ENCODE measurements around the gene DLG2. TPM values are rescaled to one million over a fixed set of nuclear protein-coding genes. Genes with fewer than 3 reads are reported as not detected.

Gene DLG2
- polyA plus RNA-seq, 4 donors, result 10.8 to 15.6 (median 12.2) TPM

DNA sequence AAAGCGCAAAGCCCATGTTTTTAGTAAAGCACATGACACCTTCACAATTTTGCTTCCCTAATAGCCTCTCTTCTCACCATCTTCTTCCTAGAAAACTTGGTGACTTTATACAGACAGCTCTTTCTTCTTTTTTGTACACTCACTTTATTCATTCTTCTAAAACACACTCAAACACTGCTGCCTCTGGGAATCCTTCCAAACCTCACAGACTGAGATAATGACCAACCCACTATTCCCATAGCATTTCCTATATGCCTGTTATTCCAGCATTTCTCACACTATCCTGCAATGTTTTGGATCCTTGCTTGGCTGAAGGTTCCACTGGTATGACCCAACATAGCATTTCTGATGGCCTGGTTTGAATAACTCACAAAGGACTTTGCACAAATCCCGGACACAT, 1898.9 kb downstream of the DLG2 start:
- DNase-seq (ENCODE audit: low read depth in 4 of 4, low spot score in 2 of 4), result no peak

DNA sequence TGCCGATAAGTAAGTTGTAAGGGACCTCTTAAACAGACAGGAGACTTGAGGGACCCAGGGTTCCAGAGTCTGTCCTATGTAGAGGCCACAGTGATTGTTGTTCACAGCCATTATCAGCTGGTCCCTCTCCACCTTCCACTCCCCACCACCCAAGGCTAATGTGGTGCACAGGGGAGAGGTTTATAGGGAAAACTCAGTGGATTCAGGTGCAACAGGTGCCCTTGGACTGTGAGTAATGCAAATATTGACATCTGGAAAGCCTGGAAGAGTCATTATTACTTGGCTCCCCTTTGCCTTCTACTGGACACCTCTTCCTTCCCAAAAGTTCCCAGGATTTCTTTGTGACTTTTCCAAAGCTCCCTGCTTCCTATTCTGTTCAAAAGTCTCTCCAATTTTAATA, 1899.9 kb downstream of the DLG2 start:
- no peak for DNase-seq (ENCODE audit: low read depth in 4 of 4, low spot score in 2 of 4)

DNA sequence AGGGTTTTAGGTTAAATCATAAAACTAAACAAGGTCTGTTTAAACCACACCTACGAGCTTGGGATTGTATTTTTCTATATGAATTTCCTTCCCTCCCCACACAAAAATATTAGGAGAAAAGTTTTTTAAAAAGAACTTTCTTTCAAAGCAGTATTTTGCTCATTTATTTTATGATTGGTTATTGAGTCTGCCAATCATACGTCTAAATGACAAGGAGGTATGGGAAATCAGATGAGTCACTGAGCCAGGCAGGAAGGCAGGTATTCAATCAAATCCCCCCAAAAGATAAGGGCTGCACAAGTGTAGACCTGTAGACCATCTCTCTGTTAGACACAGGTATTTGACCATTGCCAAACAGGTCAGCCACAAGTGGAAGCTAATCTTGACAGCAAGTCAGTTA, 1900.8 kb downstream of the DLG2 start:
- no peak for DNase-seq (ENCODE audit: low read depth in 4 of 4, low spot score in 2 of 4)

DNA sequence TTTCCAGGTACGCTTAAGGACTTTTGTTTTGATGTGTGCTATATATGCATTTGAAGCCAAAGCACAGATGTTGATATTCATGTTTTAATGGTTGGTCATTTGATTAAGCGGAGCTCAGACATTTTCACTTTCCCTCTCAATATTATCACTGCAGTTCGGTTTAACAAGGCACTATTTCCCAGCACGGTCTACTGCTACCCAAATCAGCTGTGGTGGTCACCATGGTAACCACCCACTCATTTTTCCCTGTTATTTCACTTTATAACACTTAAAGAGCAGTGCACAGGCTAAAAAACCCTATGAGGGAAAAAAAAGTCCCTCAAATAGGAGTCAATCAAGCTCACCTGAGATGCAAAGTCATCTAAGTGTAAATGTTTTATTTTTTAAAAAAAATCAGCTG, 1901.4 kb downstream of the DLG2 start:
- DNase-seq (ENCODE audit: low read depth in 4 of 4, low spot score in 2 of 4), result no peak

DNA sequence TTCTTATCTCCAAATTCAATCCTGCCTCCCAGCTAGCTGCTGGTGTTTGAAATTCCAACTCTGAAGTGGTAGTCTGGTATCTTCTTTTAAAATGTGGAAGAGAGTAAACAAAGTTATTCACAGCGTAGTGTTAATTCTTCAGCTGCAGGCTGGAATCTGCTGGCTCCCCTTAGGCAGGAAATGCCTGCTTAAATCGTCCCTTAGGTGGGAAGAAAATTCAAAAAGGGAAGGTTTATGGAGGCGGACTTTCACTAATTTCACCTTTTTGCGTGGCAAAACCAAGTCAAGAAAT, 1901.9 kb downstream of the DLG2 start:
- DNase-seq (ENCODE audit: low read depth in 4 of 4, low spot score in 2 of 4), result no peak

DNA sequence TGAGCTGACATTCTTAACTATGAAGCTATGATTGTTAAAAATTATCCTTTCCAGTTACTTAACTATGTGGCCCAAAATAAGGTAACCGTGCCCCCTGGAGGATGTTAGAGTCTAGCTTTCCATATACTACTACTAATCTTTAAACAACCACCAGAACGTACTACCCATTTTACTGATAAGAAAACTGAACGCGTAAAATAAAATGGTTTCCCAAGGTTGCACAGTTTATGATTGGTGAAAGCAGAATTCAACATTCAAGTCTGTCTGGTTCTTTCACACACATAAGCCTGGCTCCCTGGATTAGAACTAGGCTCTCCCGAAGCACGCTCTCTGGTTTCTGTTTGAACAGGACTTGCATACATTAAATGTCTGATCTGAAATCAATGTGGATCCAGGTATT, 1903.1 kb downstream of the DLG2 start:
- DNase-seq (ENCODE audit: low read depth in 4 of 4, low spot score in 2 of 4), result peak in 2 of 4 donors; percentile 16 to 19

DNA sequence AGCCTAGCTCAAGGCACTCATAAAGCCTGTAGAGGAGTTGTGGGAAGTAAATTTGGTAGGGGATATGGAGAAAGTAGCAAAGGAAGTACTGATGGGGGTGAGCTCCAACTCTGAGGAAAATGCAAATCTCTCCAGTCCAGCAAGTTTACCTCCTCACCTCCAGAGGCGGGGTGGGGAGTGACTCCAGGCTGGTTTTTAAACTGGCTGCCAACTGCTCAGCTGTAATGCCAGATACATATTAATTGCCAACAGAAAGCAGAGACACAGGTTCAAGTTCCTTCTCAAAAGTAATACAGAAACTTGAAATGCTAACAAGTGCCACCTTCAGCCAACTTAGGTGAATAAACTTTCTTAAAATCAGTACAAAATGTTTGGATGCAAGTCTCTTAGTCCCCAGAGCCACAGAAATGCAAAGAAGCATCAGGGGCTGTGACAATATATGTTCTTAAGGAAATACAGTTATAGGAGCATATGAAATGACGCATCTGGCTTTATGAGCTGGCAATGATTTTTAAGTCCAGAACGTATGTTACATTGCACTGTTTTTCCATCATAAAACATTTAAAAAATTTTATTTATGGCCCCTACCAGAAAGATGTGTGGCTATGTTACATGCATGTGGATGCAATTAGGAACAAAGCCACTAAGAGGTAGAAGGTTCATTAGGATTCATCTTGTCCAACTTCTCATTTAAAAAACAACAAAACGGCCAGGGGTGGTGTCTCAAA, 1904.6 kb downstream of the DLG2 start:
- DNase-seq (ENCODE audit: low read depth in 4 of 4, low spot score in 2 of 4), result no peak

DNA sequence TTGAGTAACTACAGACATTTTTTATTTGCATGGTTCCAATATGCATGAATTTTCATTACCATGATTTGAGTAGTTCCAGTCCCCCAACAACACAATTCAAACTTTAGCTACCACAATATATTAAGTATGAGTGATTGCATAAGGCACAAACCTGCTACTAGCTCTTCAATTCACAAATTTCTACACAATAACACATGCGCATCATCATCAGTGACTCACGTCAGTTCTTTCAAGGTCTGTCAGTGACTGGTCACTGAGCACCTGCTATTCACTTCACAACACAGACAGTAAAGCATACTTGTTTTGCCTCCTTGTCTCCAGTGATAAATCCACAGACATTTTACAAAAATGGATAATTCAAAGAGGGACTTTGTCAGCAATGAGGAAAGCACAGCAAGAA, 1905.9 kb downstream of the DLG2 start:
- no peak for DNase-seq (ENCODE audit: low read depth in 4 of 4, low spot score in 2 of 4)

DNA sequence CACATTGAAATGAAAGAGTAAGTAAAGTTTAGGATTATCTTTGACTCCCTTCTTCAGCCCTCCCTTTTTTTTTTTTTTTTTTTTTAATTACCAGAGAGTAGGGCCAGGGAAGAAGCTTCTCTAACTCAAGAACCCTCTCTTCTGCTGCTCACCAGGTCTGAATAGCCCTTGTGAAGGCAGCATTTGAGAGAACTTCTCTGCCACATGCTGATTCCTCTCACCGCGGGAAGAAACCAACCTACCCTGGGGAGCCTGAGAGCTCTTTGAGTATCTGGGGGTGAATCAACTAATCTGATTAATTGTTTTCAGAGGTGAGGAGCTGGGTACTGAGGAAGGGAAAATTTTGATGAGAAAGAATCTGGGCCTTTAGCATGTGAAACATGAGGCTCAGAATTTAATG, 1906.5 kb downstream of the DLG2 start:
- no peak for DNase-seq (ENCODE audit: low read depth in 4 of 4, low spot score in 2 of 4)

DNA sequence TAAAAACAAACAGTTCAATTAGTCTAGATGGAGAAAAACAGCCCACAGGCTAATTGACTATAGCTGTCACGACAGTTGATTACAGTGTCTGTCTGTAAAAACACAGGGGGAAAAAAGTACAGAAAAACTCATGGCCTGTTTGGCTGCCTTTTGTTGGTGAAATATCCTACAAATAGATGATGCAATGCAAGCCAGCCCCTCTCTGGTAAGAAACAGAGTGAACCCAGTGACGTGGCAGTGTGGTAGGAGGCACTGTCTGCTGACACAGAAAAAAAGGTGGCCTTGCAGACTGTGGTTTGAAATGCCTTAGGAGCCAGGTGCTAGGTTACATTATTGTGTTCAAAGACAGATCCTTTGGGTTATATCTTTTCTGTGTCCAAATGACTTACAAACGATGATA, 1909.6 kb downstream of the DLG2 start:
- DNase-seq (ENCODE audit: low read depth in 4 of 4, low spot score in 2 of 4), result no peak

DNA sequence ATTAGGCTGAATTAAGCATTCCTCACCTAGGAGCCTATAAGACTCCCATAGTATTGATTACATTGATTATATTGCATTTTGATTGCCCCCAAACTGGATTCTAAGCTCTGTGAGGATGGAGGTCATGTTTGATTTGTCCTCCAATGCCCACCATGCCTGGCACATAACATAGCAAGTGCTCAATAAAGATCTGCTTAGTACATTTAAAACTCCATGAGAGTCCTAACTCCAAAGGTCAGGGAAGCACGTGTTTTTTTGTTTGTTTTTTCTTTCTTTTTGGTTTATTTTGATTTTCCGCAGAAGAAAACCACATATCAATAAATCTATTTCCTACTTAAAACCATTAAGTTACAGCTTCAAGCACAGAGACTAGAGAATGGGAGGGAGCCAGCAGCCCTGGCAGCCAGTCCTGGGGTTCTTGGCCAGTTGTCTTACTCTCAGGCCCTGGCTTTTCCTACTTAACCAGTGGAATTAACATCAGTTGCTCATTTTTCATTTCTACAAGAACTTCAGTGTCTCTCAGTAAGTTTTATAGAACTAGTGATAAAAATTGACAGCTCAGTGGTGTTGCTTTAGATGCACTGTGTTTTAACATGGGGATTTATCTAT, 1911.1 kb downstream of the DLG2 start:
- no peak for DNase-seq (ENCODE audit: low read depth in 4 of 4, low spot score in 2 of 4)

DNA sequence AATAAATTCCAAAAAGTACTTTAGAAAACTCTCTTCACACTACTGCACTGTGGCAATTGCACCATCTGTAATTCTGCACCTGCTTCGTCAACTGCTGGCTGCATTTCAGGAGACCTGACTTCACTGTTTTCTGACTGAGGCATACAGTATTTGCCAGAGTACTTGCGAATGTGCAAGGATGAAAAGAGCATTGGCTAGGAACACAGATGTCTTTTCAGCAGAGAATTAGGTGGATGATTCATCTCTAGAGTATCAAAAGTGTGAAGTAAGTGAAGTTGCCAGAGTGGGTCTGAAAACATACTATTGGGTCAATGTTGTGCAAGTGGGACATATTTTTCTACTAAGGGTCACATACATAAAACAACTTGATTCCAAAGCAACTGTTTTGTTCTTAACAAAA, 1913.4 kb downstream of the DLG2 start:
- DNase-seq (ENCODE audit: low read depth in 4 of 4, low spot score in 2 of 4), result no peak

DNA sequence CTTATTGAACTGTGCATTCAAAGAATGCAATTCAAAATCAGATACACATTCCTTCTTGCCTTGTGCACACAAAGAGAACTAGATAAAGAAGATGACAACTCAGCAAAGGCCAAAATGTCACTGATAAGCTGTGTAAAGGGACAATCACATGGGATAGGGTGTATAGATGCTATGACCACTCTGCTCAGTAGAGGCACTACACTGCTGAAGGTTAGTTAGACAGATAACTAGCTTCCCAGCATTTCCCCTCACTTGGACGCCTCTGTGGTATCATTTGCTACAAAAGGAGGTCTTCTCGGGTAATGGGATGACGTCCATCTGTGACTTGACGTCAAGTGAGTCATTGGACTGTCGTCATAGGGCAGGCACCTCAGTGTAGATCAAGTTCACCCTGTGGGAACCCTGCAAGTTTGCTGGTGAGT, 1916.0 kb downstream of the DLG2 start:
- DNase-seq (ENCODE audit: low read depth in 4 of 4, low spot score in 2 of 4), result no peak

DNA sequence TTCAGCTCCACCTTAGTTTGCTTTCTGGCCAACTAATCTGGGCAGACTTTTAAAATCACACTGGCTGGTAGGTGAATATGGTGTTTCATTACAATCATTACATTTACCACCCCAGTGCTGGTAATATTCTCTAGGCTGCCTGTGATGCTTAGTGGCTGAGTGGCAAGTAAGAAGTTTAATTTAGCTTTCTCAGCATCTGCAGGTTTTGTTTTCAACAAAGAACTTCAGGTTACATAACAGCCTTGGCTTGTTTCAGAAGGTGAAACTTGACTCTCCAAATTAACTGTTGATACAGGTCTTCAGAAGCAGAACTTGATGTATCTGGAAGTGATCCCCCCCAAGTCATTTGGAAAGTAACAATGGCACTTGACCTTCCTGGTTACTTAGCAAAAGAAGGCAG, 1917.7 kb downstream of the DLG2 start:
- no peak for DNase-seq (ENCODE audit: low read depth in 4 of 4, low spot score in 2 of 4)

DNA sequence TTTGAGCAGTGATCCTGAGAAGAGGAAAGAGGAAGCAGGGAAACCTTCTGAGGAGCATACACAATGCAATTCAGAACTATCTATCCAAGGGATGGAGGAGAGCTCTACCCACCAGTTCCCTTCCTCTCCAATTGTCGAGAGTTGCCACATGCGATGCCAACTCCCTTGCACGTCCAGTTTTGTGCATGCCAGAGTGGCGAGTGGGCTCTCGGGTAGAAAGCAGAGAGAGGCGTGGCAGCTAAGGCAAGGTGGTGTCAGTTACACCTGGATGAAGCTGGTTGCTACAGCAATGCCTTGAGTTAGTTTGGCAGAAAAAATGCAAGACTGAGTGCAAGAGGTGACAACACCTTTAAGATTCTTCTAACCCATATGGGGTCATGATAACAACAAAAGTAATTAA, 1920.6 kb downstream of the DLG2 start:
- no peak for DNase-seq (ENCODE audit: low read depth in 4 of 4, low spot score in 2 of 4)

DNA sequence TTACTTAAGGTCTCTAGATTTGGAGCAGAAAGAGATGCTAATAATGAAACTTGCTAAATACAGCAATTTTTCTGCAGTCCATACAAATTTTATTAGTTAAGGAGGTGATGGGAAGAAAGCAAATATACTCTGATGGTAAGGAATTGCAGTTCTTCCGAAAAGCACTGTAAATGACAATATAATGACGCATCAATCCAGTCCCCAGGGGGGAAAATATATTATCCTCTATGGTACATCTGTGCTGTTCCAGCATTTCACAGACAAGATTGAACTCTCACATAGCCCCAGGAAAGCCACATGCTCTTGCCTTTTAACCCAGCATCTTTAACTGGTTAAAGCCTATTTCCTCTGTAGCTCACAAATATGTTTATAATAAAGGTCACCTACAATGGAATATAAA, 1924.3 kb downstream of the DLG2 start:
- DNase-seq (ENCODE audit: low read depth in 4 of 4, low spot score in 2 of 4), result no peak

DNA sequence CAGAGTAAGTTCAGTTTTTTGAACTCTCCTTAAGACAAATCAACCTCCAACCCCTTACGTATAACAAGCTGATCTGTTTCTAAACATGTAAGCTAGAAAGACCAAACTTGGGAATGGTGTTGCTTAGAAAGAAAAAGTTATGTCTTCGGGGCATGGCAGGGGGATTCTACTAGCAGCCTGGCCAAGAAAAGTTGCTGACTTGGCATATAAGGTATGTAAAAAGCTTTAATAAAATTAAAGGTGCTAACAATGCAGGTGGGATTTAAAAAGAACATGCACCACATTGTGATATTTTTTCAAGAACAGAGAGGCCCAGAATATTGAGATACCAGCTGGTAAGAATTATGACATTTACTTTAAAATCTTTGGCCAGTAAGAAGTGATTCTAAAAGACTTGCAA, 1929.6 kb downstream of the DLG2 start:
- no peak for DNase-seq (ENCODE audit: low read depth in 4 of 4, low spot score in 2 of 4)

DNA sequence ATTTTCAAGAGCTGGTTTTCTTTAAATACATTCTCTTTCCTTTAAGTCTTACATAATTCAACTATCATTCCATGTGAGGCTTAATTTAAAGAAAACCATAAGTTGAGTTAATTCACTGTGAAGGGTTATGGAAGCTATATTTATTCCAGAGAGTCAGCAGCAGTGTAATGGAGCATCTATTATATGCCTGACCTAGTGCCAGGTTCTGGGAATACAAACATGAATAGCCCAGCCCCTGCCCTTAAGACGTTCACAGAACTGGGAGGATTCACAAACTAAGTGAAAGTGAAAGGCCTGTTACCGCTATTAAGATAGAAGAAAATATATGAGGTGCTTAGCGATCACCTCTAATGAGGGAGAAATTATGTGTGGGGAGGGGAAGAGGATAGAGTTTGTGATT, 1932.1 kb downstream of the DLG2 start:
- no peak for DNase-seq (ENCODE audit: low read depth in 4 of 4, low spot score in 2 of 4)

DNA sequence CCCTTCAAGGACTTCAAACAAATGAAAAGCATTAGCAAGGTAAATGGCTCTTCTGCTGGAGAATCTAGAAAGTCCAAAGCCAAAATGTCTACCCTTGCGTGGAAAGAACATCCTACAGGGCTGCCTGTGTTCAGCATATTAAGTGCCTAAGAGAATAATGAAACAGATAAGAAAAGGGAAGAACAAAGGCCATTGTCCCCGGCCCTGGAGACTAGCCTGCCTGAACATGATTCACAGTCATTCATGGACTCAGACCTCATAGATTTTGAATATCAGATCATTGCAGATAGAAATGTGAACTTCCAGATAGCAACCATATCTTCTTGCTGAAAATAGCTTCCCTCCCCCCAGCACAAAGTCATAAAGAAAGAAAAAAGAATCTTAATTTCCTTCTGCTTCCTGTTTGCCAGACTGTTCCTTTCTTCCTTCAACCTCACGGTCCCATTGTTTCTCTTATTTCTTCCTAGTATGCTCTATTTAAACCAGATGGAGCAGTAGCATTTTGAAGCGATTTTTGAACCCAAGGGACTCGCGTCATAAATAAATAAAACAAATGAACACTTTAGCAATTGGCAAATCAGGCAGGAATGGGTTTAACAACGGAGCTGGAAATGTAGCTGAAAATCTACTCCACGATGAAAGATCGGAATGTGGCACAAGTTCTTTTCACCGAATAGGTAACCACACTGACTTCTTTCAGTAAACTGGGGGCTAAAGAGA, 1932.8 kb downstream of the DLG2 start:
- DNase-seq (ENCODE audit: low read depth in 4 of 4, low spot score in 2 of 4), result no peak

DNA sequence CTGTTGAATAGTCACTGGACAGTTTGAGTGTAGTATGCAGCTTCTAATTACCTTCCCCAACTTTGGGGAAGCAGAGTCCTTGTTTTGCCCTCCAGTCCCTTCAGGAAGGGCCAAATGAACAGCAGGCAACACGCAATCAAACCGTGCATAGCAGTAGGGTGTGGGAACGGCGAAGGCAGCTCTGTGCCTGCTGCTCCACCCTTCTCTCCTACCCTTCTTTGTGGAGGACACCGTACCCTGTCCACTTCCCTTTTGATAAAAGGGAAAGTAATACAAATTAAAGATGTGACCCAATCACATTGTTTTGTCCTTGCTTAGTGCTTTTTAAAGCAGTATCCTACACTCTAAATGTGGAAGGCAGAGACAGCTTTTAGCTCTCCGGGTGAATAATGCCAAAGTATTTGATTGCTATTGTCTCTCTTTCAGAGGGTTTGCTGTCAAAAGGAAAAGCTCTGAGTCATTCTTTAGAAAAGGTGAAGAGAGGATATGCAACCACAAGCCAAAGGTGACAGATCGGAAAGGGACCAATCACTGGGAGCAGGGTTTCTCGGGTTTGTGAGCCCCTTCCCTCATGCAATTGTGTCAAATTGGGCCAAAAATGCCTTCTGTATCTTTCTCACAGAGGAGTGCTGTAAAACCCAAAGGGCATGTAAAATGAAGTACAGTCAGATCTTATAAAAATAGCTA, 1933.7 kb downstream of the DLG2 start:
- no peak for DNase-seq (ENCODE audit: low read depth in 4 of 4, low spot score in 2 of 4)

DNA sequence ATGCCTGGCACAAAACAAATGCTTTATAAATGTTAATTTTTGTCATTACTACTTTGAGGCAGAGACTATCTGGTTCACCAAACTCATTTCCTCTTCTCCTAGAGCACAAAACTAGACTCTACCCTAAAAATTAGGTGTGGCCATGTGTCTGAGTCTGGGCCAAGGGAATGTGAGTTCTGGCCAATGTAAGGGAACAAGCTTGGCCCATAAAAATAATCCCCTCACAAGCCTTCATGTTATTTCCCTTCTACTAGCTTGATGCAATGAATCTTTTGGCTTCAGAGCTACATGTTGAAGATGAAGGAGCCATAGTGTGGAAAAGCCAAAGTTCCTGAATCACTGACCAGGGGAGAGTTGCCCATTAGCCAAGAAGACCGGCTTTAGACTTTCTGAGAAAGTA, 1934.5 kb downstream of the DLG2 start:
- no peak for DNase-seq (ENCODE audit: low read depth in 4 of 4, low spot score in 2 of 4)
